ENCODE data around the gene SIRPB1.
"Not testable (repeated sequence)": the region's sequence is repeated elsewhere in the genome, so short reads cannot be mapped to it uniquely, and the experiment has no call there.

SIRPB1 gene

DNA sequence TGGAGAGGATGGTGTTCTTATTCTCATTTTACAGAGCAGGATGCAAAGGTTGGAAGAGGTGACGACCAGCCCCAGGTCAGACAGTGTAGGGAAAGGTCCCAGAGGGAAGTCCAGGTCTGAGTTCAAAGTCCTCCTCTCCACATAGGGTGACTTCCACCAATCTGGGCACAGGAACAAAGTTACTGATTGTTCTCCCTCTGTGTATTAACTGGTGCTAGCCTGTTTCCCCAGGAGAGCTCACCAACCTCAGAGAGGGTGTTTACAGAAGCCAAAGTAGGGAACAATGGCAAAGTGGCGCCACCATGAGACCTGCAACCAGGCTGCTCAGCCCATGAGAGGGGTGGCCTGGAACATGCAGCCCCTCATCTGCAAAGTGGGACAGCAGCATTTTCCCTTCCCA lies 16.8 kb upstream of the SIRPB1 start:
- no peak for DNase-seq (ENCODE audit: low read depth)

DNA sequence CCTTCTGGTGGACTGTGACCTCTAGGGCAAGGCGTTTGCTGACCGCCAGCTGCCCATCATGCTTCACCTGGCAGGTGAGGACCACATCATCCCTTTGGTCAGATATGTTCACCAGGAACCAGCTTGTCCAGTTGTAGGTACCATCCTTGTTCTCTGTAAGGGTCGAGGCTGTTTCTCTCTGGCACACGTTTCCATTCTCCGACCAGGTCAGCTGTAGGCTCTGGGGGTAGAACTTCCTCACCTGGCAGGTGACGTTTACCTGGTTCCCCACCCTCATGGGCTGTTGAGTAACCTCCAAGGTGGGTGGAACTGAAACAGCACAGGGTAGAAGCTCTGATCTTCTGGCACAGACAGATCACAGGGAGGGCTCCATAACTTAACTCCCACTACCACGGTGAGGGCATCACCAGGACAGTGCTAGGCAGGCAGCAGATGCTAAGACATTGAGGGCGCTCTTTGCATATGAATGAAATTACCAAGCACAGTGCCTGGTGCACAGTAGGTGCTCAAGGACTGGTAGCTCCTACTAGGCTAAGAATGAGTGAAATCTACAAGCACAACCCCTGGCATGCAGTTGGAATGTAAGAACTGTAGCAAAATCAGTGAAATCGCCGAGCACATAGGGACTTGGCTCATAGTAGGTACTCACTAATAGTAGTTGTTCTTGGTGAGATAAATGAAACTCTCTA lies 15.6 kb upstream of the SIRPB1 start:
- DNase-seq (ENCODE audit: low read depth): no peak

DNA sequence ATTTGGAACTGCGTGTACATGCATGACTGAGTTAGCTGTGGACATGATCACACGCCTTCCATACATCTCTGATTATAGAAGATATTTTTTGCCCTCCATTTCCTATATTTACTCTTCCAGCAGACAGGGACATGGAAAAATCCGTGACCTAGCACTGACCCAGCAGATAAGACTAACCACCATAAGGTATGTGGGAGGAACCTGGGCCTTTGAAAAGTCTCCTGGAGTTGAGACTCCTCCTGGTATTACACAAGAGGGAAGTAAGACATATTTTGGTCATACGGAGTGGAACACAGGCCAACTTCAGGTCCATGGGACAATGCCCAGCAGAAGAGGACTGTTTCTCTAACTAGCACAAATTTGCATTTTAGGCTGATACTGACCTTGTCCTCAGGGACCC lies 13.7 kb upstream of the SIRPB1 start:
- DNase-seq (ENCODE audit: low read depth): no peak

DNA sequence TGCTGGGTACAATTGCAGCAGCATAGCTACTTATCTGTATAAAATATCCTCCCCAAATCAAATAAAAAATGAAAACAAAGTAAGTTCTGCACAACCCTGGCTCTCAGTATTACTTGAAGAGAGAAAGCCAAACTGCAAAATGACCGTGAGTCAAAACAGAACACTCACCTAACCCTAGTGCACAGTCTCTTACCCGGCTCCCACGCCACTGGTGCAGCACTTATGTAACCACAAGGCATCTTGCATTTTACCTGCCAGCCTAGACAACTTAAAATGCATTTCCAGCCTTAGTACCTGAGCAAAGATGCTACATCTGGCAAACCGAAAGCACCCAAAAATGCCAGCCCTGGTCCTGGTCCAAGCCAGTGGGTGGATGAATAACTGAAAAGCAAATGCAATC lies 12.4 kb upstream of the SIRPB1 start:
- DNase-seq (ENCODE audit: low read depth): no peak

GRCh38 chr20:1631309-1632151 lies 11.7 kb upstream of the SIRPB1 start:
- no peak for DNase-seq (ENCODE audit: low read depth)

- DNase-seq (ENCODE audit: low read depth): no peak
Observed at GRCh38 chr20:1630186-1630585, 10.4 kb upstream of the SIRPB1 start.

DNA sequence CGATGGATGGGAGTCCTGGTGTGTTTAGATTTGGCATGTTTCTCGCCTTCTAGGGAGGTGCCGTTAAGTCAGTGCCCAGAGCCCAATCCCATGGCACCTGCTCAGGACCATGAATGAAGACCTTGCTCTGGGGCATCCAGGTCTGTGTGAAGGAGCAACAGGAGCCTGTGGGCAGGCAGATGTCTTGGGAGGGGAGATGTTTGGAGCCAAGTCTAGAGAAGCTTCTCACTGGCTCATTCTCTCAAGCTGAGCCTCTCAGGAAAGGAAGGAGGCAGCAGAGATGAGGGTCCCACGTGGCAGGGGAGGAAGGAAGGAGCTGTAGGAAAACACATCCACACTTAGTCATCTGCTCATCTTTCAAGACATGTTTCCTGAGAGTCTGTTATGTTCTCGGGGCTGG lies 9.5 kb upstream of the SIRPB1 start:
- DNase-seq (ENCODE audit: low read depth): no peak

- DNase-seq (ENCODE audit: low read depth): no peak
Observed at GRCh38 chr20:1628621-1629020, 8.8 kb upstream of the SIRPB1 start.

GRCh38 chr20:1627200-1627550 lies 7.4 kb upstream of the SIRPB1 start:
- DNase-seq (ENCODE audit: low read depth): no peak

GRCh38 chr20:1626528-1627199 lies 6.9 kb upstream of the SIRPB1 start:
- DNase-seq (ENCODE audit: low read depth): no peak

- no peak for DNase-seq (ENCODE audit: low read depth)
Observed at GRCh38 chr20:1625083-1625690, 5.4 kb upstream of the SIRPB1 start.

- DNase-seq (ENCODE audit: low read depth): no peak
Observed at GRCh38 chr20:1623501-1624205, 3.8 kb upstream of the SIRPB1 start.

DNA sequence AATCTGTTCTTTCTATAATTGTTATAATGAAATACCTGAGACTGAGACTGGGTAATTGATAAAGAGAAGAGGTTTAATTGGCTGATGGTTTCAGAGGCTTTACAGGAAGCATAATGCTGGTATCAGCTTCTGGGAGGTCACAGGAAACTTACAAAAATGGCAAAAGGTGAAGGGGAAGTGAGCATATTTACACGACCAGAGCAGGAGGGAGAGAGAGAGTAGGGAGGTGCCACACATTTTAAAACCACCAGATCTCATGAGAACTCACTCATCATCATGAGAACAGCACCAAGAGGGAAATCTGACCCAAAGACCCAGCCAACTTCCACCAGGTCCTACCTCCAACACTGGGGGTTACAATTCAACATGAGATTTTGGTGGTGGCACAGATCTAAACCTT lies 2.6 kb upstream of the SIRPB1 start:
- DNase-seq (ENCODE audit: low read depth): no peak

DNA sequence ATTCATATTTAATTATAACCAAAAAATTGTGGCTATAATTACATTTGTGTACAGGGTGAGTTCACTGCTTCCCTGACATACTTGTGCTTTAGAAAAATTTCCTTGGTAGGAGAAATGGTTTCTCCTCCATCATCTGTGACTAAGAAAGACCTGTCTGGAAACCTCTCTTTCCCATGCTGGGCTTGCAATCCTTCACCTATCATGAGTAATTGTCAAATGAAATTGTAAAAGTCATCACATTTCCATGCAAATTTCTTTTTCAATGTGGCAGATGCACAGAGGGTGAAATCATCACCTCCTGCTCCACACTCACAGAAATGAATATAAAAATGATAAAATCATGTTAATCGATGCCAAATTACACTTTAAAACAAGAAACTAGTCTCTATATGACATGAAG lies 1.5 kb upstream of the SIRPB1 start:
- DNase-seq (ENCODE audit: low read depth): no peak

GRCh38 chr20:1618954-1619540 lies 762 bp downstream of the SIRPB1 start:
- no peak for DNase-seq (ENCODE audit: low read depth)

DNA sequence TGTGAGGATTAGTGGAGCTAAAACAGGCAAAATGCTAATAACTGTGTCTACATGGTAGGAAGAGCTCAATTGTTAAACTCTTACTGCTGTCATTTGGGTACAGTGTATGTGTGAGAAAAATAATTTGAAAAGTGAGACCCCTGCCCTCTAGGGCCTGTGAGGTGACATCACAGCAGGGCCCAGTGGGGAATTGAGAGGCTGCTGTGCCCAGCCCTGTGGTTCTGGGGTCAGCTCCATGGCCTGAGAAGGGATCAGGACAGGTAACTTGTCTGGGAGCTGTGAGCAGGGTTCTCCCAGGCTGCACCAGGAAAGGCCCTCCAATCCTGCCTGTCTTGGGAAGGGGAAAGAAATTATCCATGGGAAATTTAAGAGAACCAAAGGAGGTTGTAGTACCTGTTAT lies 1.3 kb downstream of the SIRPB1 start:
- DNase-seq (ENCODE audit: low read depth): no peak

DNA sequence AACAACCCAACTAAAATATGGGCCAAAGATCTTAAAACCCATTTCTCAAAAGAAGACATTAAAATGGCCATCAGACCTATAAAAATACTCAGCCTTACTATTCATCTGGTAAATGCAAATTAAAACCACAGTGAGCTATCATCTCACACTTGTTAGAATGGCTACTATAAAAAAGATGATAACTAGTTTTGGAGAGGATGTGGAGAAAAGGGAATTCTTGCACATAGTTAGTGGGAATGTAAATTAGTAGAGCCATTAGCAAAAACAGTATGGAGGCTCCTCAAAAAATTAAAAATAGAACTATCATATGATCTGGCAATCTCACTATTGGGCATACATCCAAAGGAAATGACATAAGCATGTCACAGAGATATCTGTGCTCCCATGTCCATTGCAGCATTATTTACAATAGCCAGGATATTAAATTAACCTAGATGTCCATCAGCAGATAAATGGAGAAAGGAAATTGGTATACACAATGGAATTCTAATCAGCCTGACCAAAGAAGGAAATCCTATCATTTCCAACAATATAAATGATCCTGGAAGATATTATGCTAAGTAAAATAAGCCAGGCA lies 2.9 kb downstream of the SIRPB1 start:
- DNase-seq (ENCODE audit: low read depth): no peak

- DNase-seq (ENCODE audit: low read depth): not testable (repeated sequence)
Observed at GRCh38 chr20:1610404-1610803, 9.4 kb downstream of the SIRPB1 start.

DNA sequence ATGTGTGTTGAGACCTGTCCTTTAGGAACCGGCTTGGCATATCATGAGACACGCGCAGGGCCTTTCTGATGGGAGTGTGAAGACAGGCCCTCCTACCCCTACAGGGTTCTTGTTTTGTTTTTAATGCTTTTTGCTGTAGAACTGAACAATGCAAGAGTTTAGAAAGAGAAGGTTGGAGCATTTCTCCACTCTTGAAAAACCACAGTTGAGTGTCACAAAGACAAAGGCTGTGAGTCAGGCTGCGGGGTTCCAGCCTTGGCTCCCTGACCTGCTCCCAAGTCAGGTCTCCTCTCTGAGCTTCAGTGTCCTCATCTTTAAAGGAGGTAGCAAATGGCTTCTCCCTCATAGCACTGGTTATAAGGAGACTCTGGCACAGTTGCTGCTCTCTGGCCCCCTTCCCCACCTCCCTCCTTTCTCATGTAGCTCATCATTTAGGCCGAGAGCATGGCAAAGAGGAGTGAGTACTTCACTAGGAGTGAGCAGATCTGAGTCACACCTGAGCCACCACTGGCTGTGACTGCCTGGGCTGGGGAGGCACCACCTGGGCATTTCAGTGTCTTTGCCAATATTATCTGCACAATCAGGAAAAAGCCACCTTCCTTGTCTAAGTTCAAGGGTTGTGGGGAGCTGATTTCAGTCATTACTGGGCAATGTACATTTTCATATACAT lies 11.0 kb downstream of the SIRPB1 start:
- not testable (repeated sequence) for DNase-seq (ENCODE audit: low read depth)

- no peak for DNase-seq (ENCODE audit: low read depth)
Observed at GRCh38 chr20:1600736-1601135, 19.1 kb downstream of the SIRPB1 start.

DNA sequence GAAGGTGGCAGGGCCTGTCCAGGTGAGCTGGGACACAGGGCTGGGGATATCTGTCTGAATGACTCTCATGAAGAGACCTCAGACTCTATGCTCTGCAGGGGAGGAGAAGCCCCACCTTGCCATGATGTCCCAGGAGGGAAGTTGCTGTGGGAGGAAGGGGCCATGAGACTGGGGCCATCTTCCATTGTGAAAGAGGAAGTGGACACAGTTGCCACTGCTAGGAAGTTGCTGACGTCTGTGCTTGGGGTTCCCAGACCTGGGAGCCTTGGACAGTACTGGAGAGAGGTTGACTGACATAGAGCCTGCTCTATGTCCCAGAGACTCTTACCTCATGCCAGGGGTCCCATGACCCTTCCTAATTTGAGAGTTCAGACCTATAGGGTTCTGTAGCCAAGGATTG lies 24.5 kb downstream of the SIRPB1 start:
- DNase-seq (ENCODE audit: low read depth): no peak

All from fibroblast of the conjunctiva (primary cell).